ENCODE results near the gene ADGRV1. TPM values are rescaled to one million over a fixed set of nuclear protein-coding genes. Genes with fewer than 3 reads are reported as not detected.

ADGRV1 gene
- total RNA-seq, 2 donors from 2014 or later, result 1.4 TPM; not detected in 1

GRCh38 chr5:90519081-90519480 is 39.5 kb upstream of the ADGRV1 start:
- no peaks in the 10 kb centered on the region for H3K27me3 ChIP-seq (replicated peaks; ENCODE audit: insufficient read depth)
- ATAC-seq (ENCODE audit: insufficient number of reproducible peaks, low FRiP score, low read depth) (no peak), DNase-seq (ENCODE audit: low spot score) (no peak)
- H3K9me3 ChIP-seq, result no peaks in the 10 kb centered on the region
- H3K27ac ChIP-seq, result no peak overlapping the region
- H3K4me3 ChIP-seq, result no peak overlapping the region
- H3K4me1 ChIP-seq (ENCODE audit: control insufficient read depth in 1 of 2, low read depth in 2 of 2), result no peaks in the 10 kb centered on the region
- H3K36me3 ChIP-seq, result no peaks in the 10 kb centered on the region
- TF ChIP-seq, protein P1, sequence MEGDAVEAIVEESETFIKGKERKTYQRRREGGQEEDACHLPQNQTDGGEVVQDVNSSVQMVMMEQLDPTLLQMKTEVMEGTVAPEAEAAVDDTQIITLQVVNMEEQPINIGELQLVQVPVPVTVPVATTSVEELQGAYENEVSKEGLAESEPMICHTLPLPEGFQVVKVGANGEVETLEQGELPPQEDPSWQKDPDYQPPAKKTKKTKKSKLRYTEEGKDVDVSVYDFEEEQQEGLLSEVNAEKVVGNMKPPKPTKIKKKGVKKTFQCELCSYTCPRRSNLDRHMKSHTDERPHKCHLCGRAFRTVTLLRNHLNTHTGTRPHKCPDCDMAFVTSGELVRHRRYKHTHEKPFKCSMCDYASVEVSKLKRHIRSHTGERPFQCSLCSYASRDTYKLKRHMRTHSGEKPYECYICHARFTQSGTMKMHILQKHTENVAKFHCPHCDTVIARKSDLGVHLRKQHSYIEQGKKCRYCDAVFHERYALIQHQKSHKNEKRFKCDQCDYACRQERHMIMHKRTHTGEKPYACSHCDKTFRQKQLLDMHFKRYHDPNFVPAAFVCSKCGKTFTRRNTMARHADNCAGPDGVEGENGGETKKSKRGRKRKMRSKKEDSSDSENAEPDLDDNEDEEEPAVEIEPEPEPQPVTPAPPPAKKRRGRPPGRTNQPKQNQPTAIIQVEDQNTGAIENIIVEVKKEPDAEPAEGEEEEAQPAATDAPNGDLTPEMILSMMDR (IDR thresholded peaks at IDR 0.05), result no peak

GRCh38 chr5:90528601-90529193 is 29.9 kb upstream of the ADGRV1 start:
- no peak for DNase-seq (ENCODE audit: low spot score)
- Histone ChIP-seq H3K27me3 (replicated peaks; ENCODE audit: insufficient read depth) (no peaks in the 10 kb centered on the region), H3K9me3 (no peaks in the 10 kb centered on the region), H3K4me3 (peak overlapping the region; percentile 85), H3K27ac (peak overlapping the region; percentile 87 to 97), H3K4me1 (ENCODE audit: control insufficient read depth in 1 of 2, low read depth in 2 of 2) (peaks cover 21 to 26% of the 10 kb centered on the region in 2 donors), H3K36me3 (no peaks in the 10 kb centered on the region)
- TF ChIP-seq, protein P1 (IDR thresholded peaks at IDR 0.05), result no peak
- no peak for ATAC-seq (ENCODE audit: insufficient number of reproducible peaks, low FRiP score, low read depth)

- no peaks in the 10 kb centered on the region for H3K27me3 ChIP-seq (replicated peaks; ENCODE audit: insufficient read depth)
- TF ChIP-seq, protein P1 (IDR thresholded peaks at IDR 0.05), result no peak
- H3K4me3 ChIP-seq, result peak within 1 kb of the TSS; percentile 85
- ATAC-seq (ENCODE audit: insufficient number of reproducible peaks, low FRiP score, low read depth) (peak; percentile 95), DNase-seq (ENCODE audit: low spot score) (peak; percentile 90)
- H3K27ac ChIP-seq, result peak within 1 kb of the TSS; percentile 87 to 97
- no peaks in the 10 kb centered on the region for H3K9me3 ChIP-seq
- H3K36me3 ChIP-seq, result no peaks in the 10 kb centered on the region
- H3K4me1 ChIP-seq (ENCODE audit: control insufficient read depth in 1 of 2, low read depth in 2 of 2), result peaks cover 19 to 26% of the 10 kb centered on the region in 2 donors
Observed at GRCh38 chr5:90529194-90529938, 29.2 kb upstream of the ADGRV1 start, which contains the start of gene LYSMD3. Gene LYSMD3, minus strand, starts transcription at chr5:90529584. Its CDS starts 4,295 bp downstream, at chr5:90525289.

GRCh38 chr5:90529939-90530677 is 28.5 kb upstream of the ADGRV1 start:
- peaks cover 17 to 26% of the 10 kb centered on the region in 2 donors for H3K4me1 ChIP-seq (ENCODE audit: control insufficient read depth in 1 of 2, low read depth in 2 of 2)
- ATAC-seq (ENCODE audit: insufficient number of reproducible peaks, low FRiP score, low read depth) (peak; percentile 76), DNase-seq (ENCODE audit: low spot score) (peak; percentile 21)
- H3K27ac ChIP-seq, result peak overlapping the region; percentile 73 to 78
- TF ChIP-seq, protein P1 (IDR thresholded peaks at IDR 0.05), result peak; percentile 58
- peak overlapping the region; percentile 85 for H3K4me3 ChIP-seq
- no peaks in the 10 kb centered on the region for H3K9me3 ChIP-seq
- H3K36me3 ChIP-seq, result no peaks in the 10 kb centered on the region
- H3K27me3 ChIP-seq (replicated peaks; ENCODE audit: insufficient read depth), result no peaks in the 10 kb centered on the region
